Measurements from ENCODE around the gene ITGAD.
A peak's percentile ranks its signal among the peaks of the same experiment; 100 is the strongest.

The ITGAD gene

DNA sequence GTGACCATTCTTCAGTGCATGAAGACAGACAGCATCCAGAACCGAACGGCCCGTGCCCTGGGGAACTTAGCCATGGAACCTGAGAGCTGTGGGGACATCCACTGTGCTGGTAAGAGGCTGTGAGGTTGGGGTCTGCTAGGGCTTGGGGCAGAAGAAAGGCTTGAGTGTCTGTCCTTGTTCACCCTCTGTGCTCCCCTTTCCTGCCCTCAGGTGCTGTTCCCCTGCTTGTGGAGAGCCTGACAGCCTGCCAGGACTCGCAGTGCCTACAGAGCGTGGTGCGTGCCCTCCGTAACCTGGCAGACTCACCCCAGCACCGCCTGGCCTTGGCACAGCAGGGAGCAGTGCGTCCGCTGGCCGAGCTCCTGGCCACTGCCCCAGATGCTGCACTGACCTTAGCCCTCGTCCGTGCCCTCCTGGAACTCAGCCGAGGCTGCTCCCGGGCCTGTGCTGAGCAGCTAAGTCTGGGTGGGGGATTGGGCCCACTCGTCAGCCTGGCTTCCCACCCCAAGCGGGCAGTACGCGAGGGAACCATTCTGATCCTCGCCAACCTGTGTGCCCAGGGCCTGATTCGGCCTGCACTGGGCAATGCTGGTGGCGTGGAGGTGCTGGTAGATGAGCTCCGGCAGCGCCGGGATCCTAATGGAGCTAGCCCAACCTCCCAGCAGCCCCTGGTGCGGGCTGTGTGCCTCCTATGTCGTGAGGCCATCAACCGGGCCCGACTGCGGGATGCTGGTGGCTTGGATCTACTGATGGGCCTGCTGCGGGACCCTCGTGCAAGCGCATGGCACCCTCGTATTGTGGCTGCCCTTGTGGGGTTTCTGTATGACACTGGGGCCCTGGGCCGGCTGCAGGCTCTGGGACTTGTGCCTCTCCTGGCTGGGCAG is 69.0 kb downstream of the ITGAD start:
- DNase-seq: no peak

DNA sequence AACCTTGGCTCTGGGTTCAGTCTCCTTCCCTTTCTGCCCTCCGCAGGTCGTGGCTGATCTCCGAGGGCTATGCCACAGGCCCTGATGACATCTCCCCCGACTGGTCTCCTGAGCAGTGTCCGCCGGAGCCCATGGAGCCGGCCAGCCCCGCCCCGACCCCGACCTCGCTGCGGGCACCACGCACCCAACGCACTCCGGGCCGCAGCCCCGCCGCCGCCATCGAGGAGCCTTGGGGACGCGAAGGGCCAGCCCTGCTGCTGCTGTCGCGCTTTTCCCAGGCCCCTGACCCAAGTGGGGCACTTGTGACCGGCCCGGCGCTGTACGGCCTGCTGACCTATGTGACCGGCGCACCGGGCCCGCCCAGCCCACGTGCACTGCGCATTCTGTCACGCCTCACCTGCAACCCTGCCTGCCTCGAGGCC is 71.2 kb downstream of the ITGAD start:
- no peak for DNase-seq

DNA sequence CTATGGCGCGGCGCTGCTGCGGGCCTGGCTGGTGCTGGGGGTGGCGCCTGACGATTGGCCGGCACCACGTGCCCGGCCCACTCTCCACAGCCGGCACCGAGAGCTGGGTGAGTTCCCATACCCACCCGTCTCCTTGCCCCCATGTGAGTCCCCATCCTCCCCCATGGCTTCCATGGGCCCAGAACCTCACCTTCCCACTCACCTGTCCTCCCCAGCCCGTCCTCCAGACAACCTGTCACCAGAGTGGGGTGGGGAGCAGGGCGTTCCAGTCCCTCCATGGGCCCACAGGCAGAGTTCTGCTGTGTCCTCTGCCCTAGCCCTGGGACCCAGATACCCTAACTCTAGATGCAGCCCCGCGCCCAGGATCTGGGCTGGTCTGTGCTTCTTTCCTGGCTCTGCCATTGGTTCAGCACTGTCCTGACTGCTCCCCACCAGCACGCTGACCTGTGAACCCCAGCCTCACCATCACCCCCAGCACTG is 71.7 kb downstream of the ITGAD start:
- DNase-seq: no peak

DNA sequence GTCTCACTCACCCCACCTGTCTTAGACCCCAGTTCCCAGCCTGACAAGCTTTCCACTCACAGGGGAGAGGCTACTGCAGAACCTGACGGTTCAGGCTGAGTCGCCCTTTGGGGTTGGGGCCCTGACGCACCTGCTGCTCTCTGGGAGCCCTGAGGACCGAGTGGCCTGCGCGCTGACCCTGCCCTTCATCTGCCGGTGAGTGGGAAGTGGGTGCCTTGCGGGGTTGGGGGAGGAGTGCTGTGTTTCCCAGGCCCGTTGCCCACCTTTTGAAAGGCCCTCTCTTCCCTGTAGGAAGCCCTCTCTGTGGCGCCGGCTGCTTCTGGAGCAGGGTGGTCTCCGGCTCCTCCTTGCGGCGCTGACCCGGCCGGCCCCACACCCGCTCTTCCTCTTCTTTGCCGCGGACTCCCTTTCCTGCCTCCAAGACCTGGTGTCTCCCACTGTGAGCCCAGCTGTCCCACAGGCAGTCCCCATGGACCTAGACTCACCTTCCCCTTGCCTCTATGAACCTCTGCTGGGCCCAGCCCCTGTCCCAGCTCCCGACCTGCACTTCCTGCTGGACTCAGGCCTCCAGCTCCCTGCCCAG is 72.7 kb downstream of the ITGAD start:
- no peak for DNase-seq

DNA sequence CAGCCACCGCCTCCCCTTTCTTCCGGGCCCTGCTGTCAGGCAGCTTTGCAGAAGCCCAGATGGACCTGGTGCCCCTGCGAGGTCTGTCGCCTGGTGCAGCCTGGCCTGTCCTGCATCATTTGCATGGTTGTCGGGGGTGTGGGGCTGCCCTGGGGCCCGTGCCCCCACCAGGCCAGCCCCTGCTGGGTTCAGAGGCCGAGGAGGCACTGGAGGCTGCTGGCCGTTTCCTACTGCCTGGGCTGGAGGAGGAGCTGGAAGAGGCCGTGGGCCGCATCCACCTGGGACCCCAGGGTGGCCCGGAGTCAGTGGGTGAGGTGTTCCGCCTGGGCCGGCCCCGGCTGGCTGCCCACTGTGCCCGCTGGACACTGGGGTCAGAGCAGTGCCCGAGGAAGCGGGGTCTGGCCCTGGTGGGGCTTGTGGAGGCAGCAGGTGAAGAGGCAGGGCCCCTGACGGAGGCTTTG is 73.3 kb downstream of the ITGAD start:
- DNase-seq: no peak

DNA sequence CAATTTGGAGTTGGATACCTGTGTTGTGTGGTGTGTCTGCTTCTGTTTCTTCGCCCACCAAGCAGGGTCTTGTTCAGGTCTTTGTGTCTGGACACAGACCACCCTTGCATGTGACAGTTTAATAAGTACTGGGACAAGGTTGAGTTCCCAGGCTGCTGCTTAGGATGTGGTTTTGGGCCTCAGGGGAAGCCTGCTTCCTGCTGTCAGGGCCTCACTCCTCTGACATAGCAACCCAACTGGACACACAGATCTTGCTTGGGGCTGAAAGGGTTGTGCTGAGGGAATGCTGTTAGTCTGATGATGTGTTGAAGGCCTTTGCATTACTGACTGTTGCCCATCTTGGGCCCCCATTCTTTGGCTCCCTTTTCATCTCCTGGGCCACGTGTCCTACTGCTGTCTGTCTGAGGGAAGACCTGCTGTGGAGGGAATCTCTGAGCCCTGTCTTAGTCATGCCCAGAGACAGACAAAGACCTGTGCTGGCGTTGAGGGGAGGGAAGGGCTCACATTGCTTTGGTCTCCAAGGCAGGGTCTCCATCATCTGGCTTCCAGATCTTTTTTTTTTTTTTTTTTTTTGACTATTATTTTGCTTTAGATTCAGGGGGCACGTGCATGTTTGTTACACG is 74.1 kb downstream of the ITGAD start:
- peak; percentile 70 for DNase-seq

DNA sequence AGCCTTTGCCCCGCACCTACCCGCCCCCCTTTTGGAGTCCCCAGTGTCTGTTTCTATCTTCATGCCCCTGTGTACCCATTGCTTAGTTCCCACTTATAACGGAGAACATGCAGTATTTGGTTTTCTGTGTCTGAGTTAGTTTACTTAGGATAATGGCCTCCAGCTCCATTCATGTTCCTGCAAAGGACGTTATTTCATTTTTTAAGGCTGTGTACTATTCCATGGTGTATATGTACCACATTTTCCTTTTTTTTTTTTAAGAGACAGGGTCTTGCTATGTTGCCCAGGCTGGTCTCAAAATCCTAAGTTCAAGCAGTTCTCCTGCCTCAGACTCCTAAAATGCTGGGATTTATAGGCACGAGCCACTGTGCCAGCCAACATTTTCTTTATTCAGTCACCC is 74.7 kb downstream of the ITGAD start:
- no peak for DNase-seq

DNA sequence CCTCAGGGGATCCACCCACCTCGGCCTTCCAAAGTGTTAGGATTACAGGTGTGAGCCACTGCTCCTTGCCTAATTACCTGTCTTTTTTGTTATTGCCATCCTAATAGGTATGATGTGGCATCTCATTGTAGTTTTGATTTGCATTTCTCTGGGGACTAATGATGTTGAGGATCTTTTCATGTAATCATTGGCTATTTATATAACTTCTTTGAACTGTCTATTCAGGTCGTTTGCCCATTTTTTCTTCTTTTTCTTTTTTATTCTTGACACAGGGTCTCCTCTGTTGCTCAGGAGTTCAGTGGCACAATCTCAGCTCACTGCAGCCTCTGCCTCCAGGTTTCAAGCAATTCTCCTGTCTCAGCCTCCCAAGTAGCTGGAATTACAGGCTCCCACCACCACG is 77.5 kb downstream of the ITGAD start:
- no peak for DNase-seq

DNA sequence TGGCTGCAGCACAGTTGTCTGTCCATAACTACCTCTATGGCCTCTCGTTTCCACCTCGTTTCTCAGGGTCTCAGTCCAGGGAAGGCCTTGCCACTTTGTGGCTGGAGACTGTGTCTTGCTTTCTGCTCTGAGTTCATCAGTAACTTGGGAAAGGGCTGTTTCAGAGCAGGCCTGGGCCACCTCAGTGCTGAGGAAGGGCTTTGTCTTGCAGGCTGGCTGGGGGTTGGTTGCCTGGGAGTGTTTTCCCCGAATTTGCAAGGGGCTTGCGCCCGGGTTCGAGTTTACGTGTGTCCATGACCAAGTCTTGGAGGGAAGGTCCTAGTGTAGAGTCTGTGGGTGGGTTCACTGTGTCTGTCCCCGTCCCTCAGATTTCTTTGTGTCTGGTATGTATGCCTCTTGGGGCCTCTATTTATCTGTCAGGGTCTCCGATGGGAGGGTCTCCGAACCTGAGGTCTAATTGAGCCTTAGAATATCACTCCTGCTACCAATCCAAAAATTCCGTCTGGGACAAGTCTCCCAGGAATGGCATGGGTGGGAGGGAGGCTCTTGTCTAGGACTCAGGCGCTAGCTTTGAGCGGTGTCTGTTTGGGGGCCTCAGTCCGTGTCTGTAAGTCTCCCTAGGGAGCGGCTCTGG is 78.2 kb downstream of the ITGAD start:
- no peak for DNase-seq

DNA sequence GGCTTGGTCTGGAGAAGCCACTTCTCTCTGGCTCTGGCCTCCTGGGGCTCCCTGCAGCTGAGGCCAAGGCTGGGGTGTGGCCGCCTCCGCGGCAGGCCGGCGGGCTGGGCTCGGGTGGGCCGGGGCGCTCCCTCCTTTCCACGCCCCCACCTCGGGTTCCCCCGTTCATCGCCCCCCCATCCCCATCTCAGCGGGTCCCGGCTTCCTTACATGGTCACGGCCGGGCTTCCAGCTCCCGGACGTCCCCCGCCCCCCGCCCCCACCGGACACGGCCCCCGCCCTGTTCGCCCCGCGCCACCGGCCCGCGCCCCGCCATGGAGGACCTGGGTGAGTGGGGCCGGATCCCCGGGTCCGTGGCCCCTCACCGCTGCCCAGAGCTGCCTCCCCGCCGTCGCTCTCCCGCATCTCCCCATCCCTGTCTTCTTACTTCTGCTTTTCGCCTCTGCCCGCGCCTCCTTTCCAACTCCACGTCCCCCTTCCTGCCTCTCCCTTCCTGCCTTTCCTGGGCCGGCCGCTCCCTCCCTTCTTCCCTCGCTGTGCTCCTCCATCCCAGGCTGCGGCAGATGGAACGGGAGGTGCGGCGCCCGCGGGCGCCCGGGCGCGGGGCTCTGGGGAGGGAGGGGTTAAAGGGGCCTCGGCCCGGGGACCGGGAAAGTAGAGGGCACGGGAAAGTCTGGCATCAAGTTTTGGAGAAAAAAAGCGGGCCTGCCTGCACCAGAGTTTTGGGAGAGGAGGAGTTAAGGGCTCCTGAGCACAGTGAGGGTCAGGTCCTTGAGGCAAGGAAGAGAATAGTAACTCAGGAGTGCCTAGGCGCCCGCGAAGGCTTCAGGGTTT is 79.0 kb downstream of the ITGAD start, which contains the start of gene TGFB1I1:
Gene TGFB1I1, plus strand, starts transcription at position 278 of the 834 bp plus-strand sequence. Its CDS starts 37 bp downstream, at position 315.
- peak; percentile 18 for DNase-seq

DNA sequence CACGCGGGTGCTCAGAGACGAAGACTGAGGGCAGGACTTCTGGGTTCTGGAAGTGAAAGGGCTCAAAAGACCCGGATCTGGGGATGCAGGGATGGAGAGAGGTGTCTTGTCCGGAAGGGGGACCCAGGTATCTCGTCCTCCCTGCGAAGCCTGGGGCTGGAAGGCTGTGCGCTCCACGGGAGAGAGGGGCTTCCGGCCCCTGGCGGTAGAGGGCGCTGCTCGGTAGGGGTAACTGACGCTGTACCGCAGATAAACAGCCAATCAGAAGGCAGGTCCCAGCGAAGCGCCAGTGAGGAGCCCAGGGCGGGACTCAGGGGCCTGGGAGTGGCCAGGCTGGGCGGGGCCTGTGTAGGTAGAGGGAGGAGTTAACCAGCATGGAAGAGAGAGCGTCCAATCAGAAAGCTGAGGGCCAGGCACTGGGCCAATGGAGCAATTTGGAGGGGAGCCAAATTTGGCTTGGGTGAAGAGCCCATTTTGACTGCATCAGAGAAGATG is 79.6 kb downstream of the ITGAD start:
- DNase-seq: peak; percentile 92

DNA sequence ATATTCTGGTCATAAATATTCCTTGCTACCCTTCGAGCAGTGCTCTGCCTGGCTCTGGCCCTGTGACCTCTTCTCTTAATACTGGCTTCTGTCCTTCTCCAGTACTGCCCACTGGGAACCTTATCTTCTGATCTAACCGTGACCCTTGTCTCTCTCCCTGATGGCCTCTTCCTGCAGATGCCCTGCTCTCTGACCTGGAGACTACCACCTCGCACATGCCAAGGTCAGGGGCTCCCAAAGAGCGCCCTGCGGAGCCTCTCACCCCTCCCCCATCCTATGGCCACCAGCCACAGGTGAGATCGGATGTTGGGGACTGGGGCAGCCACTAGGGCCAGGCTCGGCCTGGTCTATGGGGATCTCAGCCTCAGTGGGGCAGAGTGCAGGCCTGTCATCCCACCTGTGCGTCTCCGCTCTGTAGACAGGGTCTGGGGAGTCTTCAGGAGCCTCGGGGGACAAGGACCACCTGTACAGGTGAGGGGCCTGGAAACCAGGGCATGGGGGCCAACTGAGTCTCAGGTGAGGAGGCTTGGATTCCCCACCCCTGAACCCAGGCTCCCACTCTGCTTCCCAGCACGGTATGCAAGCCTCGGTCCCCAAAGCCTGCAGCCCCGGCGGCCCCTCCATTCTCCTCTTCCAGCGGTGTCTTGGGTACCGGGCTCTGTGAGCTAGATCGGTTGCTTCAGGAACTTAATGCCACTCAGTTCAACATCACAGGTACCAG is 80.3 kb downstream of the ITGAD start:
- no peak for DNase-seq

DNA sequence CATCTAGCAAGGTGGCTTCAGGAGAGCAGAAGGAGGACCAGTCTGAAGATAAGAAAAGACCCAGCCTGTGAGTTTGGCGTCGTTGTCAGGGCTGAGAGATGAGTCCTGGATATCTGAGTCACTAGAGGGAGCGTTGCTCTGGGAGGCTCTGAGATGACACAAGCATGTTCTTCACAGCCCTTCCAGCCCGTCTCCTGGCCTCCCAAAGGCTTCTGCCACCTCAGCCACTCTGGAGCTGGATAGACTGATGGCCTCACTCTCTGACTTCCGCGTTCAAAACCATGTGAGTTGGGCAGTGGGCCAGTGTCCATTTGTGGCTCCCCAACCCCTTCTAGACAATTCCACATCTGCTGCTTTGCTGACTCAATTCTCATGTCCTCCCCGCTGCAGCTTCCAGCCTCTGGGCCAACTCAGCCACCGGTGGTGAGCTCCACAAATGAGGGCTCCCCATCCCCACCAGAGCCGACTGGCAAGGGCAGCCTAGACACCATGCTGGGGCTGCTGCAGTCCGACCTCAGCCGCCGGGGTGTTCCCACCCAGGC is 81.1 kb downstream of the ITGAD start:
- no peak for DNase-seq

DNA sequence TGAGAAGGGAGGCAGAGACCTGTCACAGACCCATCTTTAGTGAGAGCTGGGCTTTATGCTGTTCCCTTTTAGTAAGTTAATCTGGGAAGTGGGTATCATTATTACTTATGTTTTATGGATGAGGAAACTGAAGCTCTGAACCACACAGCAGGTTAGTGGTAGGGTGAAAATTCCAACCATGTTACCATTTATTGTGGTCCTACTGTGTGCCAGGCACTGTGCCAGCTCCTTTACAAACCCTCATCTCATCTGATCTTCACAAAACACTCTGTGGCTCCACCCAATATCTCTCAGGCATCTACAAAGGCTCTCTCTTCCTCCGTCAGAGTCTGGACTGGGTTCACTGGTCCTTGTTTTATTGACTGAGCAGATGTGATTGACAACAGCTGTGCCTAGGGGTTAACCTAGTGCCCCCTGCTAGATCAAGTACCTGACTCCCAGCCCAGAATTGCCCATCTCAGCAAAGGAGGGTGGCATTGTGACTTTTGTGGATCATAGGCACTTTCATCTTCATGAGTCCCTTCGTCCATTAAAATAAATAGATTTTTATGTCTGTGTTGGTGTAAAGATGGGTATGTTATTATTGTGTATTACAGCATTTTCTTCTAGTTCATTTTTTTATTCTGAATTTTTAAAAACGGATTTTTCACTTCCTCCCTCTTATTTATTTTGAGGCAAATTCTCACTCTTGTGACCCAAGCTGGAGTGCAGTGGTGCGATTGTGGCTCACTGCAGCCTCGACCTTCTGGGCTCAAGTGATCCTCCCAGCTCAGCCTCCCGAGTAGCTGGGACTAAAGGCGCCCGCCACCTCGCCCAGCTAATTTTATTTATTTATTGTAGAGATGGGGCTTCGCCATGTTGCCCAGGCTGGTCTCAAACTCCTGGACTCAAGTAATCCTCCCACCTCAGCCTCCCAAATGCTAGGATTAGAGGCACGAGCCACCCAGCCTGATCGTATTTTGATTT is 81.9 kb downstream of the ITGAD start:
- no peak for DNase-seq

DNA sequence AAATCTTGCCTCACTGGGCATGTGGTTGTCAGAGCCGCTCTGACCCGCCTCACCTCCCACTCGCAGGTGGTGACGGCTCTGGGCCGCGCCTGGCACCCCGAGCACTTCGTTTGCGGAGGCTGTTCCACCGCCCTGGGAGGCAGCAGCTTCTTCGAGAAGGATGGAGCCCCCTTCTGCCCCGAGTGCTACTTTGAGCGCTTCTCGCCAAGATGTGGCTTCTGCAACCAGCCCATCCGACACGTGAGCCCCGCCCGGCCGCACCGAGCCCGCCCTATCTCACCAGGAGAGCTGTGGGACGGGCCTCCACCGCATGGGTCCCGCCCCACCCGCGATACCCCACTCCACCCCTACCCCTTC is 82.8 kb downstream of the ITGAD start:
- DNase-seq: no peak
